H1 (cell line): ENCODE measurements around the gene OR4X2. TPM values are rescaled to one million over a fixed set of nuclear protein-coding genes. Genes with fewer than 3 reads are reported as not detected.

ENCODE experiments used
- CTCF ChIA-PET: fragments of 300-600 bp; sonication (Branson Sonifier 250); formaldehyde crosslinking; loops from one replicate; lab custom pipeline; 2021; ENCODE audit not compliant: partially characterized antibody; lab: Charles Lee
- POLR2A ChIA-PET: fragments of 300-600 bp; sonication (Branson Sonifier 250); formaldehyde crosslinking; loops from one replicate; lab custom pipeline; 2021; ENCODE audit warnings: inconsistent platforms; ENCODE audit not compliant: partially characterized antibody; lab: Charles Lee
- DNase-seq, 2 experiments: peaks; one replicate each; pipeline versions ENCODE4 v3.0.0 to v3.0.0-alpha.2; 2010 to 2022; ENCODE audit warnings: low spot score in 2 of 2, low read depth in 1 of 2, mixed read lengths in 1 of 2
- FAIRE-seq: peaks from 2 replicates; lab custom pipeline; 2011; peaks lifted over from hg19 to GRCh38; lab: Jason Lieb, UNC
- H2AFZ ChIP-seq: 2 replicates; pipeline ENCODE4 v1.8.1; 2012; ENCODE audit warnings: low read length, inconsistent platforms
- H2AK5ac ChIP-seq: 2 replicates; pipeline ENCODE4 v1.6.1; 2013; ENCODE audit warnings: low read depth, low read length
- H2BK120ac ChIP-seq: replicated peaks from 2 replicates; pipeline ENCODE3; 2013; ENCODE audit warnings: low read depth, low read length, inconsistent platforms
- H2BK12ac ChIP-seq: 2 replicates; pipeline ENCODE4 v1.6.1; 2013; ENCODE audit warnings: low read depth, low read length
- H2BK15ac ChIP-seq: 2 replicates; pipeline ENCODE4 v1.6.1; 2013; ENCODE audit warnings: low read length
- H2BK20ac ChIP-seq: 2 replicates; pipeline ENCODE4 v1.6.1; 2013; ENCODE audit warnings: low read length
- H2BK5ac ChIP-seq: 2 replicates; pipeline ENCODE4 v1.6.1; 2013; ENCODE audit warnings: low read depth, low read length
- H3K14ac ChIP-seq: 2 replicates; pipeline ENCODE4 v1.6.1; 2013; ENCODE audit warnings: inconsistent platforms; ENCODE audit not compliant: insufficient read length
- H3K18ac ChIP-seq: 2 replicates; pipeline ENCODE4 v1.6.1; 2013; ENCODE audit warnings: low read length; ENCODE audit errors: extremely low read depth
- H3K23ac ChIP-seq: 2 replicates; pipeline ENCODE4 v1.6.1; 2013; ENCODE audit warnings: inconsistent platforms; ENCODE audit not compliant: insufficient read length
- H3K23me2 ChIP-seq: 2 replicates; pipeline ENCODE4 v1.6.1; 2013; ENCODE audit warnings: low read depth, low read length
- H3K27ac ChIP-seq: 2 replicates; pipeline ENCODE4 v1.6.1; 2011; ENCODE audit warnings: low read depth, low read length, inconsistent platforms
- H3K27me3 ChIP-seq, 4 experiments: replicated peaks in 1 of 4; 1 replicate in 1 of 4; 2 replicates in 3 of 4; pipeline versions ENCODE4 v1.6.1 to v1.8.1; 2011 to 2013; ENCODE audit warnings: low read length in 3 of 4, mild to moderate bottlenecking in 3 of 4, inconsistent platforms in 2 of 4, mixed read lengths in 2 of 4, moderate library complexity in 1 of 4; ENCODE audit not compliant: control insufficient read depth in 3 of 4, insufficient read depth in 3 of 4; ENCODE audit errors: extremely low read depth in 1 of 4
- H3K36me3 ChIP-seq, 4 experiments: 2 replicates each; pipeline versions ENCODE4 v1.6.1 to v1.8.1; 2011 to 2013; ENCODE audit warnings: mild to moderate bottlenecking in 4 of 4, low read length in 3 of 4, moderate library complexity in 2 of 4, control low read depth in 1 of 4, inconsistent platforms in 1 of 4; ENCODE audit not compliant: insufficient read depth in 4 of 4, control insufficient read depth in 2 of 4
- H3K4ac ChIP-seq: replicated peaks from 2 replicates; pipeline ENCODE3; 2013; ENCODE audit warnings: low read length, low read depth, mixed read lengths, inconsistent platforms; ENCODE audit not compliant: insufficient read length
- H3K4me1 ChIP-seq, 4 experiments: replicated peaks in 1 of 4; 1 replicate in 1 of 4; 2 replicates in 3 of 4; pipeline versions ENCODE4 v1.6.1 to v1.8.1; 2011 to 2013; ENCODE audit warnings: low read length in 3 of 4, inconsistent platforms in 2 of 4, mixed read lengths in 1 of 4; ENCODE audit not compliant: insufficient read depth in 4 of 4, control insufficient read depth in 3 of 4
- H3K4me2 ChIP-seq, 2 experiments: 2 replicates each; pipeline versions ENCODE4 v1.6.1 to v1.8.1; 2011 to 2013; ENCODE audit warnings: low read depth in 2 of 2, low read length in 2 of 2, control low read depth in 1 of 2, inconsistent platforms in 1 of 2, mild to moderate bottlenecking in 1 of 2; ENCODE audit not compliant: insufficient read depth in 1 of 2
- H3K4me3 ChIP-seq, 4 experiments: fragments of 200-600, 300-600 bp in 1 of 4; sonication (generic), shearing (Covaris generic), sonication (Bioruptor Twin) in 1 of 4; 2 replicates each; pipeline versions ENCODE4 v1.5.1 to v1.8.1; 2011 to 2016; ENCODE audit warnings: low read length in 4 of 4, low read depth in 3 of 4, control low read depth in 2 of 4, inconsistent platforms in 2 of 4, mild to moderate bottlenecking in 2 of 4, mixed read lengths in 1 of 4, moderate library complexity in 1 of 4; ENCODE audit not compliant: insufficient read depth in 2 of 4; ENCODE audit errors: extremely low read depth in 1 of 4
- H3K56ac ChIP-seq: replicated peaks from 2 replicates; pipeline ENCODE3; 2013; ENCODE audit warnings: low read depth, mild to moderate bottlenecking, mixed read lengths, low read length, inconsistent platforms; ENCODE audit not compliant: insufficient read length
- H3K79me1 ChIP-seq: 2 replicates; pipeline ENCODE4 v1.6.1; 2013; ENCODE audit warnings: low read depth, low read length, control low read depth
- H3K79me2 ChIP-seq, 2 experiments: 2 replicates each; pipeline versions ENCODE4 v1.6.1 to v1.8.1; 2012 to 2013; ENCODE audit warnings: low read length in 2 of 2, mild to moderate bottlenecking in 2 of 2, inconsistent platforms in 1 of 2; ENCODE audit not compliant: insufficient read depth in 2 of 2, control insufficient read depth in 1 of 2
- H3K9ac ChIP-seq, 4 experiments: replicated peaks in 1 of 4; 1 replicate in 1 of 4; 2 replicates in 3 of 4; pipeline versions ENCODE4 v1.6.1 to v1.8.1; 2011 to 2013; ENCODE audit warnings: low read depth in 3 of 4, low read length in 3 of 4, control low read depth in 2 of 4, mild to moderate bottlenecking in 2 of 4, moderate library complexity in 2 of 4, inconsistent platforms in 1 of 4; ENCODE audit errors: extremely low read depth in 1 of 4
- H3K9me3 ChIP-seq, 2 experiments: 2 replicates each; pipeline versions ENCODE4 v1.6.1 to v1.8.1; 2012 to 2013; ENCODE audit warnings: mild to moderate bottlenecking in 2 of 2, moderate library complexity in 2 of 2, control low read depth in 1 of 2, inconsistent platforms in 1 of 2, low read depth in 1 of 2, low read length in 1 of 2, mixed read lengths in 1 of 2; ENCODE audit not compliant: insufficient read depth in 2 of 2
- H4K20me1 ChIP-seq, 2 experiments: replicated peaks in 1 of 2; 2 replicates each; pipeline versions ENCODE3 to v1.8.1; 2011 to 2013; ENCODE audit warnings: inconsistent platforms in 2 of 2, low read length in 2 of 2, mild to moderate bottlenecking in 1 of 2; ENCODE audit not compliant: insufficient read depth in 2 of 2, control insufficient read depth in 1 of 2
- H4K5ac ChIP-seq: 2 replicates; pipeline ENCODE4 v1.6.1; 2013; ENCODE audit warnings: low read length, low read depth, mixed read lengths, inconsistent platforms; ENCODE audit not compliant: insufficient read length
- H4K8ac ChIP-seq: 2 replicates; pipeline ENCODE4 v1.8.0; 2013; ENCODE audit warnings: mild to moderate bottlenecking, moderate library complexity, low read length, inconsistent platforms; ENCODE audit not compliant: insufficient read depth; ENCODE audit errors: extremely low read depth
- H4K91ac ChIP-seq: replicated peaks from 2 replicates; pipeline ENCODE3; 2013; ENCODE audit warnings: low read length, mixed read lengths, inconsistent platforms; ENCODE audit not compliant: insufficient read length
- ASH2L ChIP-seq: fragments of 200-600, 300-600 bp; sonication (generic); IDR thresholded peaks from one replicate; pipeline ENCODE4 v1.7.1; 2017; ENCODE audit warnings: low read length
- CBX5 ChIP-seq: fragments of 300-800, 300-1000 bp; sonication (generic); IDR thresholded peaks from 2 replicates; pipeline ENCODE4 v1.7.1; 2016; ENCODE audit warnings: antibody characterized with exemption, low read length, low read depth
- E2F6 ChIP-seq: IDR thresholded peaks from 2 replicates; pipeline ENCODE4 v1.6.1; 2012; ENCODE audit warnings: inconsistent platforms
- EGR1 ChIP-seq: IDR thresholded peaks from 2 replicates; pipeline ENCODE4 v1.6.1; 2011; ENCODE audit warnings: low read depth, low read length, borderline replicate concordance
- JUN ChIP-seq: IDR thresholded peaks from 2 replicates; pipeline ENCODE4 v1.6.1; 2011; ENCODE audit warnings: low read depth, mild to moderate bottlenecking, improper control_type of control experiment, low read length
- MAX ChIP-seq: IDR thresholded peaks from 2 replicates; pipeline ENCODE4 v1.6.1; 2012; ENCODE audit warnings: inconsistent platforms
- NANOG ChIP-seq: IDR thresholded peaks from 2 replicates; pipeline ENCODE4 v1.6.1; 2011; ENCODE audit warnings: low read length, low read depth, mild to moderate bottlenecking, inconsistent platforms; ENCODE audit not compliant: insufficient read depth, poor library complexity, severe bottlenecking
- RAD21 ChIP-seq, 2 experiments: IDR thresholded peaks in 1 of 2; conservative IDR thresholded peaks in 1 of 2; 2 replicates each; pipeline ENCODE4 v1.6.1; 2011; ENCODE audit warnings: low read depth in 2 of 2, low read length in 2 of 2, improper control_type of control experiment in 1 of 2, inconsistent platforms in 1 of 2, mild to moderate bottlenecking in 1 of 2, moderate library complexity in 1 of 2
- SAP30 ChIP-seq: fragments of 300-600 bp; sonication (generic); IDR thresholded peaks from 2 replicates; pipeline ENCODE4 v1.7.1; 2012; ENCODE audit warnings: low read length, moderate library complexity, mild to moderate bottlenecking, inconsistent platforms; ENCODE audit not compliant: insufficient read depth, insufficient replicate concordance
- TAF1 ChIP-seq: IDR thresholded peaks from 2 replicates; pipeline ENCODE4 v1.6.1; 2011; ENCODE audit warnings: mild to moderate bottlenecking, low read depth, low read length
- WGBS, 2 experiments: shearing (Covaris generic) in 1 of 2; methylation state at CpG; one replicate each; pipeline versions ENCODE4 v1.1.6 to v1.1.7; 2013 to 2015; ENCODE audit warnings: low lambda C conversion rate in 2 of 2, mixed read lengths in 2 of 2, inconsistent platforms in 1 of 2, low coverage in 1 of 2, missing lambda C conversion rate in 1 of 2; ENCODE audit not compliant: insufficient replicate concordance in 2 of 2, insufficient coverage in 1 of 2, insufficient read length in 1 of 2; ENCODE audit errors: extremely low coverage in 1 of 2, missing lambda C conversion rate in 1 of 2; 5-methylcytosine and 5-hydroxymethylcytosine counted together
- polyA plus RNA-seq, 7 experiments: library from polyadenylated mRNA; depleted of rRNA in 3 of 7; stranded (reverse) in 5 of 7; unstranded in 2 of 7; fragments of >200 nt in 5 of 7; fragments of 200-250 nt in 2 of 7; gene quantifications; 1 replicate in 5 of 7; 2 replicates in 1 of 7; 4 replicates in 1 of 7; pipeline versions ENCODE4 v1.2.1 to v1.2.3, GENCODE V29; 2011 to 2013; ENCODE audit warnings: missing spikeins in 2 of 7, mixed read lengths in 2 of 7
- total RNA-seq: library from RNA; stranded (reverse); fragmentation: NEBNext Ultra II Directional; extraction: Animal tissue kit (Norgen Biotek cat#: 25700); gene quantifications from 2 replicates; pipeline ENCODE4 v1.2.1, GENCODE V29; 2021

Gene OR4X2
- total and polyA plus RNA-seq, 2 of the 8 experiments (the other 6 are each of a cell fraction or from before 2014, with no cell fraction given), result not detected

GRCh38 chr11:48270621-48271020, 25.7 kb downstream of the OR4X2 start:
- 70% methylated on average over 3 of the region's 3 CpGs; no CpG with 5 or more reads in 1 of the 2 experiments for WGBS, 2 experiments
- Histone ChIP-seq H3K79me2 (no peaks in the 10 kb centered on the region), H3K36me3 (no peaks in the 10 kb centered on the region; a peak in 1 of 8 replicates), H3K4me1 (no peaks in the 10 kb centered on the region), H2BK12ac (no peak overlapping the region), H3K23ac (no peak overlapping the region), H3K23me2 (no peaks in the 10 kb centered on the region), H2BK5ac (no peak overlapping the region), H3K9ac (no peak overlapping the region), H3K4ac (no peak overlapping the region), H3K14ac (no peak overlapping the region), H2AFZ (no peak overlapping the region), H2BK15ac (no peak overlapping the region), H2AK5ac (no peak overlapping the region), H2BK20ac (no peak overlapping the region), H3K4me3 (no peak overlapping the region), H3K4me2 (no peak overlapping the region), H3K18ac (no peak overlapping the region), H4K91ac (no peak overlapping the region), H4K5ac (no peak overlapping the region), H2BK120ac (no peak overlapping the region), H3K27ac (no peak overlapping the region), H4K8ac (no peak overlapping the region), H3K56ac (no peak overlapping the region), H3K9me3 (peaks cover 38 to 49% of the 10 kb centered on the region in 2 experiments), H3K27me3 (peaks cover 0 to 1% (median 0%) of the 10 kb centered on the region in 4 experiments; a peak in 1 of 7 replicates), H4K20me1 (no peaks in the 10 kb centered on the region), H3K79me1 (no peaks in the 10 kb centered on the region)
- CTCF ChIA-PET, result no interaction called here
- no peak for FAIRE-seq
- POLR2A ChIA-PET, result no interaction called here
- DNase-seq, result no peak
- no peak for TF ChIP-seq CBX5
- TF ChIP-seq JUN, result no peak
- TF ChIP-seq SAP30, result no peak
- no peak for TF ChIP-seq EGR1
- TF ChIP-seq RAD21 (IDR thresholded peaks at IDR 0.05 in 1 of 2, conservative IDR thresholded peaks at IDR 0.05 in 1 of 2; ENCODE audit: low read depth in 2 of 2, low read length in 2 of 2), result no peak
- no peak for TF ChIP-seq E2F6
- no peak for TF ChIP-seq ASH2L
- no peak for TF ChIP-seq TAF1
- no peak for TF ChIP-seq MAX
- TF ChIP-seq NANOG, result no peak
